ENCODE measurements around the gene SIRT5. TPM values are rescaled to one million over a fixed set of nuclear protein-coding genes. Genes with fewer than 3 reads are reported as not detected.

The SIRT5 gene
- total and polyA plus RNA-seq, 2 experiments from 2014 or later: 9.8 to 13.1 TPM

DNA sequence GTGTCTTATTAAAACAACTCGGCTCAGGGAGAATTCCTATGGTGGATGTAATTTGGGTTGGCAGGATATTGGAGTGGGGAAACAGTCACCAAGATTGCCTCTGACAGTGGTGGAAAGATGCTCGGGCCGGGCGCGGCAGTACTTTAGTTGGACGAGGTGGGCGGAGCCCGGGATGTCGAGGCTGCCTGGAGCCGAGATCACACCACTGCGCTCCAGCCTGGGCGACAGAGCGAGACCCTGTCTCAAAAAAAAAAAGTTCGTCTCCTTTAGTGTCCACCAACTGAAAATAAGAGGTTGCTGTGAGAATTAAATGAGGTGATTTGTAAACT lies 41.4 kb downstream of the SIRT5 start (continued):
- TF ChIP-seq, protein P1, sequence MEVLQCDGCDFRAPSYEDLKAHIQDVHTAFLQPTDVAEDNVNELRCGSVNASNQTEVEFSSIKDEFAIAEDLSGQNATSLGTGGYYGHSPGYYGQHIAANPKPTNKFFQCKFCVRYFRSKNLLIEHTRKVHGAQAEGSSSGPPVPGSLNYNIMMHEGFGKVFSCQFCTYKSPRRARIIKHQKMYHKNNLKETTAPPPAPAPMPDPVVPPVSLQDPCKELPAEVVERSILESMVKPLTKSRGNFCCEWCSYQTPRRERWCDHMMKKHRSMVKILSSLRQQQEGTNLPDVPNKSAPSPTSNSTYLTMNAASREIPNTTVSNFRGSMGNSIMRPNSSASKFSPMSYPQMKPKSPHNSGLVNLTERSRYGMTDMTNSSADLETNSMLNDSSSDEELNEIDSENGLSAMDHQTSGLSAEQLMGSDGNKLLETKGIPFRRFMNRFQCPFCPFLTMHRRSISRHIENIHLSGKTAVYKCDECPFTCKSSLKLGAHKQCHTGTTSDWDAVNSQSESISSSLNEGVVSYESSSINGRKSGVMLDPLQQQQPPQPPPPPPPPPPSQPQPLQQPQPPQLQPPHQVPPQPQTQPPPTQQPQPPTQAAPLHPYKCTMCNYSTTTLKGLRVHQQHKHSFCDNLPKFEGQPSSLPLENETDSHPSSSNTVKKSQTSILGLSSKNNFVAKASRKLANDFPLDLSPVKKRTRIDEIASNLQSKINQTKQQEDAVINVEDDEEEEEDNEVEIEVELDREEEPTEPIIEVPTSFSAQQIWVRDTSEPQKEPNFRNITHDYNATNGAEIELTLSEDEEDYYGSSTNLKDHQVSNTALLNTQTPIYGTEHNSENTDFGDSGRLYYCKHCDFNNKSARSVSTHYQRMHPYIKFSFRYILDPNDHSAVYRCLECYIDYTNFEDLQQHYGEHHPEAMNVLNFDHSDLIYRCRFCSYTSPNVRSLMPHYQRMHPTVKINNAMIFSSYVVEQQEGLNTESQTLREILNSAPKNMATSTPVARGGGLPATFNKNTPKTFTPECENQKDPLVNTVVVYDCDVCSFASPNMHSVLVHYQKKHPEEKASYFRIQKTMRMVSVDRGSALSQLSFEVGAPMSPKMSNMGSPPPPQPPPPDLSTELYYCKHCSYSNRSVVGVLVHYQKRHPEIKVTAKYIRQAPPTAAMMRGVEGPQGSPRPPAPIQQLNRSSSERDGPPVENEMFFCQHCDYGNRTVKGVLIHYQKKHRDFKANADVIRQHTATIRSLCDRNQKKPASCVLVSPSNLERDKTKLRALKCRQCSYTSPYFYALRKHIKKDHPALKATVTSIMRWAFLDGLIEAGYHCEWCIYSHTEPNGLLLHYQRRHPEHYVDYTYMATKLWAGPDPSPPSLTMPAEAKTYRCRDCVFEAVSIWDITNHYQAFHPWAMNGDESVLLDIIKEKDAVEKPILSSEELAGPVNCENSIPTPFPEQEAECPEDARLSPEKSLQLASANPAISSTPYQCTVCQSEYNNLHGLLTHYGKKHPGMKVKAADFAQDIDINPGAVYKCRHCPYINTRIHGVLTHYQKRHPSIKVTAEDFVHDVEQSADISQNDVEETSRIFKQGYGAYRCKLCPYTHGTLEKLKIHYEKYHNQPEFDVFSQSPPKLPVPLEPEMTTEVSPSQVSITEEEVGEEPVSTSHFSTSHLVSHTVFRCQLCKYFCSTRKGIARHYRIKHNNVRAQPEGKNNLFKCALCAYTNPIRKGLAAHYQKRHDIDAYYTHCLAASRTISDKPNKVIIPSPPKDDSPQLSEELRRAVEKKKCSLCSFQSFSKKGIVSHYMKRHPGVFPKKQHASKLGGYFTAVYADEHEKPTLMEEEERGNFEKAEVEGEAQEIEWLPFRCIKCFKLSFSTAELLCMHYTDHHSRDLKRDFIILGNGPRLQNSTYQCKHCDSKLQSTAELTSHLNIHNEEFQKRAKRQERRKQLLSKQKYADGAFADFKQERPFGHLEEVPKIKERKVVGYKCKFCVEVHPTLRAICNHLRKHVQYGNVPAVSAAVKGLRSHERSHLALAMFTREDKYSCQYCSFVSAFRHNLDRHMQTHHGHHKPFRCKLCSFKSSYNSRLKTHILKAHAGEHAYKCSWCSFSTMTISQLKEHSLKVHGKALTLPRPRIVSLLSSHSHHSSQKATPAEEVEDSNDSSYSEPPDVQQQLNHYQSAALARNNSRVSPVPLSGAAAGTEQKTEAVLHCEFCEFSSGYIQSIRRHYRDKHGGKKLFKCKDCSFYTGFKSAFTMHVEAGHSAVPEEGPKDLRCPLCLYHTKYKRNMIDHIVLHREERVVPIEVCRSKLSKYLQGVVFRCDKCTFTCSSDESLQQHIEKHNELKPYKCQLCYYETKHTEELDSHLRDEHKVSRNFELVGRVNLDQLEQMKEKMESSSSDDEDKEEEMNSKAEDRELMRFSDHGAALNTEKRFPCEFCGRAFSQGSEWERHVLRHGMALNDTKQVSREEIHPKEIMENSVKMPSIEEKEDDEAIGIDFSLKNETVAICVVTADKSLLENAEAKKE (CRISPR knock-in tag; IDR thresholded peaks at IDR 0.05): no peak
- TF ChIP-seq POLR2AphosphoS5 (IDR thresholded peaks at IDR 0.05; ENCODE audit: low read depth) (no peak), STAT1 (IDR thresholded peaks at IDR 0.05; ENCODE audit: unreplicated experiment) (no peak), ZNF331 (CRISPR knock-in tag; IDR thresholded peaks at IDR 0.05; ENCODE audit: low read depth) (no peak), EZH2phosphoT487 (IDR thresholded peaks at IDR 0.05; ENCODE audit: unreplicated experiment) (no peak), CREB1 (CRISPR knock-in tag; IDR thresholded peaks at IDR 0.05; ENCODE audit: low read depth) (no peak), NANOG (IDR thresholded peaks at IDR 0.05; ENCODE audit: borderline replicate concordance) (no peak), JUNB (IDR thresholded peaks at IDR 0.05; ENCODE audit: unreplicated experiment) (no peak)
- TF ChIP-seq, protein P2, sequence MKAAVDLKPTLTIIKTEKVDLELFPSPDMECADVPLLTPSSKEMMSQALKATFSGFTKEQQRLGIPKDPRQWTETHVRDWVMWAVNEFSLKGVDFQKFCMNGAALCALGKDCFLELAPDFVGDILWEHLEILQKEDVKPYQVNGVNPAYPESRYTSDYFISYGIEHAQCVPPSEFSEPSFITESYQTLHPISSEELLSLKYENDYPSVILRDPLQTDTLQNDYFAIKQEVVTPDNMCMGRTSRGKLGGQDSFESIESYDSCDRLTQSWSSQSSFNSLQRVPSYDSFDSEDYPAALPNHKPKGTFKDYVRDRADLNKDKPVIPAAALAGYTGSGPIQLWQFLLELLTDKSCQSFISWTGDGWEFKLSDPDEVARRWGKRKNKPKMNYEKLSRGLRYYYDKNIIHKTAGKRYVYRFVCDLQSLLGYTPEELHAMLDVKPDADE (IDR thresholded peaks at IDR 0.05): no peak

DNA sequence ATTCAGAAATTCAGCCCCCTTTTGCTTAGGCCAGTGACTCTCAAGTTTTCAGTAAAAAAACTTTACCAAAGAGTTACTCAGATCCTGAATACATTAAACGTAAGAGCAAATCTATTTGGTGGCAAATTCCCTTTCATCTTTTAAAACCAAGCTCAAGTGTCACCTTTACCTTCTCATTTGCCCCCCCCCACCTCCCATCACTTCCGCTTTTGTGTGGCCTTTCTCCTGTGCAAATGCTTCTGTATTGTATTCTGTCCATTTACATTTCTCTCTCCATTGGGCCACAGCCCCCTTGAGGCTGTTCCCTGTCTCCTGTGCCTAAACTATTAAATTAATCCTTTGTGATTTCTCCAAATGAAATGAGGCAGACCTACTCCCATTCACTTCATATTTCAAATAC lies 42.7 kb downstream of the SIRT5 start:
- H4K20me1 ChIP-seq (replicated peaks; ENCODE audit: insufficient read depth): peaks cover 9% of the 10 kb centered on the region
- peak overlapping the region; percentile 99; the same call in 1 of the 2 replicates for H3K4me3 ChIP-seq
- H3K9me2 ChIP-seq (ENCODE audit: insufficient read depth): no peaks in the 10 kb centered on the region
- H3K4me2 ChIP-seq: no peak overlapping the region
- H2AFZ ChIP-seq: no peak overlapping the region
- DNase-seq (ENCODE audit: low spot score) (no peak), ATAC-seq (no peak)
- peaks cover 14% of the 10 kb centered on the region for H3K4me1 ChIP-seq (ENCODE audit: insufficient read depth)
- peaks cover 10% of the 10 kb centered on the region for H3K27me3 Mint-ChIP-seq (ENCODE audit: insufficient read depth, low read depth, poor library complexity)
- peaks cover 3% of the 10 kb centered on the region for H3F3A ChIP-seq (replicated peaks; ENCODE audit: low read depth)
- no peak overlapping the region for H3K27ac Mint-ChIP-seq
- no peaks in the 10 kb centered on the region for H3K27me3 ChIP-seq (ENCODE audit: insufficient read depth)
- H3K4me1 Mint-ChIP-seq: peaks cover 24% of the 10 kb centered on the region
- peak overlapping the region; percentile 100 for H3K4me3 Mint-ChIP-seq
- H3K79me2 ChIP-seq (replicated peaks; ENCODE audit: insufficient read depth): peaks cover 32% of the 10 kb centered on the region
- peaks cover 3% of the 10 kb centered on the region; the same call in 2 of the 3 replicates for H3K9me3 Mint-ChIP-seq
- H3K36me3 ChIP-seq (ENCODE audit: insufficient read depth): peaks cover 43% of the 10 kb centered on the region
- 0 out of 2 replicates have a peak overlapping the region, but pooled peaks have one; percentile 35 for H3K27ac ChIP-seq (ENCODE audit: low read depth)
- H3K36me3 Mint-ChIP-seq (ENCODE audit: low read depth): peaks cover 64% of the 10 kb centered on the region
- no peak for TF ChIP-seq NANOG (IDR thresholded peaks at IDR 0.05; ENCODE audit: borderline replicate concordance)
- no peak for TF ChIP-seq POLR2AphosphoS5 (IDR thresholded peaks at IDR 0.05; ENCODE audit: low read depth)
- no peak for TF ChIP-seq EZH2 (IDR thresholded peaks at IDR 0.05; ENCODE audit: low read depth, unreplicated experiment)
- no peak for TF ChIP-seq JUNB (IDR thresholded peaks at IDR 0.05; ENCODE audit: unreplicated experiment)
- TF ChIP-seq, protein P3, sequence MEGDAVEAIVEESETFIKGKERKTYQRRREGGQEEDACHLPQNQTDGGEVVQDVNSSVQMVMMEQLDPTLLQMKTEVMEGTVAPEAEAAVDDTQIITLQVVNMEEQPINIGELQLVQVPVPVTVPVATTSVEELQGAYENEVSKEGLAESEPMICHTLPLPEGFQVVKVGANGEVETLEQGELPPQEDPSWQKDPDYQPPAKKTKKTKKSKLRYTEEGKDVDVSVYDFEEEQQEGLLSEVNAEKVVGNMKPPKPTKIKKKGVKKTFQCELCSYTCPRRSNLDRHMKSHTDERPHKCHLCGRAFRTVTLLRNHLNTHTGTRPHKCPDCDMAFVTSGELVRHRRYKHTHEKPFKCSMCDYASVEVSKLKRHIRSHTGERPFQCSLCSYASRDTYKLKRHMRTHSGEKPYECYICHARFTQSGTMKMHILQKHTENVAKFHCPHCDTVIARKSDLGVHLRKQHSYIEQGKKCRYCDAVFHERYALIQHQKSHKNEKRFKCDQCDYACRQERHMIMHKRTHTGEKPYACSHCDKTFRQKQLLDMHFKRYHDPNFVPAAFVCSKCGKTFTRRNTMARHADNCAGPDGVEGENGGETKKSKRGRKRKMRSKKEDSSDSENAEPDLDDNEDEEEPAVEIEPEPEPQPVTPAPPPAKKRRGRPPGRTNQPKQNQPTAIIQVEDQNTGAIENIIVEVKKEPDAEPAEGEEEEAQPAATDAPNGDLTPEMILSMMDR (conservative IDR thresholded peaks at IDR 0.05; ENCODE audit: low read depth in 2 of 2): no peak
- TF ChIP-seq, protein P2 (IDR thresholded peaks at IDR 0.05): no peak
- no peak for TF ChIP-seq STAT1 (IDR thresholded peaks at IDR 0.05; ENCODE audit: unreplicated experiment)

All from GM23338 (cell line).